Activated CD8-positive, alpha-beta T cell treated with anti-CD3 and anti-CD28 coated beads, Interleukin-2, amount 10 ng/mL, durations not matched to agents 7 days and 5 days (primary cell): Measurements from ENCODE around the gene RNF41. TPM values are rescaled to one million over a fixed set of nuclear protein-coding genes. Genes with fewer than 3 reads are reported as not detected.

ENCODE experiments used
- ATAC-seq: fragments of 150-1000 bp; cut with Tn5 transposase; one replicate; pipeline ENCODE4 v1.10.0; 2021; ENCODE audit warnings: moderate library complexity
- CTCF ChIA-PET: fragments of 350-600 bp; sonication (Branson Sonifier 250); formaldehyde crosslinking; loops from one replicate; lab custom pipeline; 2021; ENCODE audit warnings: antibody characterized with exemption; lab: Charles Lee
- POLR2A ChIA-PET: fragments of 350-600 bp; sonication (Branson Sonifier 250); formaldehyde crosslinking; loops from one replicate; lab custom pipeline; 2021; ENCODE audit warnings: antibody characterized with exemption; lab: Charles Lee
- DNase-seq: peaks from one replicate; pipeline ENCODE4 v3.0.0-alpha.2; 2020
- H3K27ac Mint-ChIP-seq: one replicate; pipeline ENCODE4 v1.8.0; 2021; ENCODE audit warnings: mild to moderate bottlenecking, mixed read lengths
- H3K27me3 Mint-ChIP-seq: one replicate; pipeline ENCODE4 v1.8.0; 2021; ENCODE audit warnings: low read depth, mixed read lengths
- H3K36me3 Mint-ChIP-seq: one replicate; pipeline ENCODE4 v1.8.0; 2021; ENCODE audit warnings: low read depth, mixed read lengths
- H3K4me1 Mint-ChIP-seq: one replicate; pipeline ENCODE4 v1.8.0; 2021; ENCODE audit warnings: low read depth, mixed read lengths
- H3K4me3 Mint-ChIP-seq: one replicate; pipeline ENCODE4 v1.8.0; 2021; ENCODE audit warnings: mild to moderate bottlenecking, mixed read lengths
- H3K9me3 Mint-ChIP-seq: one replicate; pipeline ENCODE4 v1.8.0; 2022; ENCODE audit warnings: mixed read lengths; ENCODE audit not compliant: insufficient read depth
- total RNA-seq, 2 experiments: library from RNA; stranded (reverse); gene quantifications; one replicate each; pipeline ENCODE4 v1.2.3, GENCODE V29; 2021

Gene RNF41
- total RNA-seq, 2 experiments from 2014 or later, result 27.9 to 32.9 TPM

DNA sequence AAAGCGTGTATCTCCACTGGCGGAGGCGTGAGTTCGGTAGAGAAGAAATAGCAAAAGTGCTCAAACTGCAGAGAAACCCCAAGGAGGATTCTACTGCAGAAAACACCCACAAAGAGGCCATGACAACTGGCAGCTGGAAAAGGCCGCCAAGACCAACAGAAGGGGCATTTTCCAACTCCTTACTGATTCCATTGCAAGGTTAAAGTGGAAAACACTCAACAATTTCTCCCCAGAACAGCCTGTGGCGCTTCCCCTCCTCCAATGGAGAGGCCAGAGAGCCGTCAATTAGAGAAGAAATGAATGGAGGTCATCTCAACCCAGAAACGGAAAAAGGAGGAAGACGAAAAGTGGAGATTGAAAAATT, 37.1 kb upstream of the RNF41 start:
- POLR2A ChIA-PET, result interaction anchor here (1.1 to 1.9 kb wide), 3 partner anchors 32 to 140 kb away, joined by 3 to 7 read pairs (median 4); partner anchors contain the start of genes CNPY2 and ZC3H10
- peaks cover 20% of the 10 kb centered on the region for H3K4me1 Mint-ChIP-seq
- DNase-seq, result no peak
- peak overlapping the region; percentile 86 for H3K4me3 Mint-ChIP-seq
- H3K9me3 Mint-ChIP-seq, result no peaks in the 10 kb centered on the region
- H3K27ac Mint-ChIP-seq, result peak overlapping the region; percentile 83
- no peaks in the 10 kb centered on the region for H3K27me3 Mint-ChIP-seq
- peaks cover 16% of the 10 kb centered on the region for H3K36me3 Mint-ChIP-seq
- CTCF ChIA-PET, result interaction anchor here (1.0 to 2.9 kb wide), 16 partner anchors 9 to 205 kb away, joined by 3 to 18 read pairs (median 6); partner anchors contain the start of genes CNPY2, COQ10A, RNF41 and SMARCC2
- no peak for ATAC-seq

DNA sequence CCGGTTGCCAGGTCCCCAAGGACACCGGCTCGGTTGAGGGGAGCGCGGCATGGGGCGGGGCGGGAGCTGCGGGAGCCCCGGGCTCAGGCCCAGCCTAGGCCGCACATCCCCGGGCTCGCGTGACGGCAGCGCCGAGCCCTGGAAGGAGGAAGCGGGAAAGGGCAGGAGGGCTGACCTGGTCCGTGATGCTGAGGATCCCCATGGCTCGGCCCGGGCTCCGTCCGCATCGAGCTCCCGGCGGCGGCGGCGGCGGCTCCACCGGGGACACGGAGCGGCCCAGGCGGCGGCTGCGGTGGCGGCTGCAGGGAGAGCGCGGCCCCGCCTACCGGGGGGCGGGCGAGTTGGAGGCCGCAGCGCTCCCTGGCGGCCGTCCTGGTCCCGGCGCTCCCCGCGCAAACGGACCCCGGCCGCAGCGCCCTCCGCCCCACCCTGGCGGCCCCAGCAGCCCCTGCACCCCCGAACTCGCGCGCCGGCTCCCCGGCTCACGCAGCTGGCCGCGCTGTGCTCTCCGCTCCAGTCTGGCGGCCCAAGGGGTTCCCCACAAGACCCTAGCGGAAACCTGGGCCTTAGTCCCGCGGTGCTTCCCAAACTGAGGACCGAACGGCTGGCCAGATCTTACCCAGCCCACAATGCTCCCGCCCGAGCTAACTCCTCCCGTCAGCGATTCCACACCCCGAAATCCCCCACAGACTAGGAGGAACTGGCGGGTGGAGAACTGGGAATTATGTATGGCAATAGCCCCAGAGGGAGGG, 36.5 kb upstream of the RNF41 start, which contains the start of gene ANKRD52:
TSS of gene ANKRD52 (minus strand) at position 317 of the 752 bp plus-strand sequence. CDS start at position 202, 115 bp downstream.
- H3K27ac Mint-ChIP-seq, result peak within 1 kb of the TSS; percentile 83
- peak; percentile 81 for DNase-seq
- H3K36me3 Mint-ChIP-seq, result peaks cover 21% of the 10 kb centered on the region
- ChIA-PET POLR2A (interaction anchor here (0.7 to 1.9 kb wide), 6 partner anchors 18 to 140 kb away, joined by 3 to 7 read pairs (median 4); partner anchors contain the start of genes CNPY2, RNF41 and ZC3H10), CTCF (interaction anchor here (0.6 to 2.9 kb wide), 26 partner anchors 9 to 205 kb away, joined by 3 to 18 read pairs (median 4); partner anchors contain the start of genes CNPY2, COQ10A, RNF41 and SMARCC2)
- H3K9me3 Mint-ChIP-seq, result no peaks in the 10 kb centered on the region
- ATAC-seq, result peak; percentile 96
- peak within 1 kb of the TSS; percentile 86 for H3K4me3 Mint-ChIP-seq
- H3K27me3 Mint-ChIP-seq, result no peaks in the 10 kb centered on the region
- peaks cover 20% of the 10 kb centered on the region for H3K4me1 Mint-ChIP-seq

GRCh38 chr12:56257491-56258067, 35.9 kb upstream of the RNF41 start:
- H3K4me1 Mint-ChIP-seq, result peaks cover 20% of the 10 kb centered on the region
- H3K27ac Mint-ChIP-seq, result peak overlapping the region; percentile 75
- DNase-seq, result peak; percentile 26
- H3K4me3 Mint-ChIP-seq, result peak overlapping the region; percentile 83
- ChIA-PET POLR2A (interaction anchor here (0.7 to 1.3 kb wide), 6 partner anchors 9 to 79 kb away, joined by 3 to 7 read pairs (median 3); partner anchors contain the start of gene RNF41), CTCF (interaction anchor here (0.6 to 3.0 kb wide), 24 partner anchors 9 to 206 kb away, joined by 3 to 18 read pairs (median 4); partner anchors contain the start of genes CNPY2, COQ10A, RNF41 and SMARCC2)
- peak; percentile 25 for ATAC-seq
- H3K9me3 Mint-ChIP-seq, result no peaks in the 10 kb centered on the region
- H3K36me3 Mint-ChIP-seq, result peaks cover 28% of the 10 kb centered on the region
- H3K27me3 Mint-ChIP-seq, result no peaks in the 10 kb centered on the region

DNA sequence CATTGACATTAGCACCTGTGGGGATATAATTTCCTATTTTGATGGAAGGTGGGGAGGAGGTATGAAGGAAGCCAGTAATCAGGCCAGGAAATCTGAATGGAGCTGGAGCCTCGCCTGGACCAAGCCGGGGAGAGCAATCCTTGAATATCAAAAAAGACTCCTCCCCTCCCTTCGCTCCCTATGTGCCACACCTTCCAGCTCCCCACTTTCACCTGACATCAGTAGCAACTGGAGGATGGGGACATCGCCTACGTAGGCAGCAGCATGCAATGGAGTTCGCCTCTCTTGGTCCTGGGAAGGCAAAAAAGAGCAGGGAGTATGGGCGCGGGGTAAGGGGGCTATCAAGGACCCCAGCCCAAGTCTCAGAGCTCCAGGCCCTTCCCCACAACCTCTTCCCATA, 35.3 kb upstream of the RNF41 start:
- Mint-ChIP-seq H3K4me1 (peaks cover 20% of the 10 kb centered on the region), H3K9me3 (no peaks in the 10 kb centered on the region), H3K4me3 (peak overlapping the region; percentile 83), H3K36me3 (peaks cover 31% of the 10 kb centered on the region), H3K27ac (peak overlapping the region; percentile 61), H3K27me3 (no peaks in the 10 kb centered on the region)
- DNase-seq (no peak), ATAC-seq (no peak)
- ChIA-PET POLR2A (interaction anchor here (1.0 to 1.3 kb wide), 2 partner anchors 9 to 67 kb away, joined by 3 to 7 read pairs; no protein-coding TSS in a partner anchor), CTCF (interaction anchor here (0.8 to 3.0 kb wide), 6 partner anchors 10 to 137 kb away, joined by 3 to 11 read pairs (median 9); partner anchors contain the start of genes COQ10A, RNF41 and SMARCC2)

- no peaks in the 10 kb centered on the region for H3K27me3 Mint-ChIP-seq
- H3K36me3 Mint-ChIP-seq, result peaks cover 36% of the 10 kb centered on the region
- ChIA-PET CTCF (interaction anchor here (0.8 to 3.0 kb wide), 5 partner anchors 10 to 137 kb away, joined by 3 to 11 read pairs (median 9); partner anchors contain the start of genes COQ10A and RNF41), POLR2A (interaction anchor here (1.0 to 1.3 kb wide), 2 partner anchors 10 to 67 kb away, joined by 3 to 7 read pairs; no protein-coding TSS in a partner anchor)
- no peak for DNase-seq
- peaks cover 20% of the 10 kb centered on the region for H3K4me1 Mint-ChIP-seq
- peak overlapping the region; percentile 83 for H3K4me3 Mint-ChIP-seq
- H3K27ac Mint-ChIP-seq, result peak overlapping the region; percentile 61
- H3K9me3 Mint-ChIP-seq, result no peaks in the 10 kb centered on the region
- no peak for ATAC-seq
Observed at GRCh38 chr12:56256326-56256960, 34.7 kb upstream of the RNF41 start.

- Mint-ChIP-seq H3K36me3 (peaks cover 36% of the 10 kb centered on the region), H3K4me1 (peaks cover 20% of the 10 kb centered on the region), H3K27ac (no peak overlapping the region), H3K9me3 (no peaks in the 10 kb centered on the region), H3K4me3 (no peak overlapping the region), H3K27me3 (no peaks in the 10 kb centered on the region)
- CTCF ChIA-PET, result interaction anchor here (1.9 to 3.0 kb wide), 2 partner anchors 11 to 34 kb away, joined by 9 to 11 read pairs; partner anchors contain the start of genes COQ10A and RNF41
- ATAC-seq, result no peak
- POLR2A ChIA-PET, result no interaction called here
- DNase-seq, result no peak
Observed at GRCh38 chr12:56255671-56256070, 33.9 kb upstream of the RNF41 start.

DNA sequence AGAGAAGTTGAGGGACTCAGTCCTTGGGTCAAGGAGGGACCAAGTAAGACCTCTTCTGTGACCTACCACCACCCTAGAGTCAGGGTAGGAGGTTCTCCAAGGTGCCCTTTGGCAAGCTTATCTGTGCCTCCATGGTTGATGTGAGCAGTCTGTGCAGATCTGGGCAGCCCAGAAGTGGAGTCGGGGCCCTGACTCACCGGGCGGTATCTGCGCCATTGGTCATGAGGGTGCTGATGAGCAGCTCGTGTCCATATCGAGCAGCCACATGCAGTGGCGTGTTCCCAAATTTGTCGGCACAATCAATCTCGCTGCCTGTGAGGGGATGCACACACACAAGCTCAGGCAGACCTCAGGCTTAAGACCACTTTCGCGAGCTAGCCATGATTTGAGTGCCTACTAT, 31.4 kb upstream of the RNF41 start:
- Mint-ChIP-seq H3K36me3 (peaks cover 40% of the 10 kb centered on the region), H3K27ac (no peak overlapping the region), H3K27me3 (no peaks in the 10 kb centered on the region), H3K9me3 (no peaks in the 10 kb centered on the region), H3K4me1 (peaks cover 14% of the 10 kb centered on the region), H3K4me3 (no peak overlapping the region)
- ChIA-PET CTCF (interaction anchor here (1.0 to 1.2 kb wide), 3 partner anchors 40 to 257 kb away, joined by 3 read pairs; no protein-coding TSS in a partner anchor), POLR2A (interaction anchor here (1.0 kb wide), 1 partner anchor 94 kb away, joined by 3 read pairs; no protein-coding TSS in a partner anchor)
- DNase-seq, result no peak
- no peak for ATAC-seq

- Mint-ChIP-seq H3K4me1 (peaks cover 14% of the 10 kb centered on the region), H3K36me3 (peaks cover 43% of the 10 kb centered on the region), H3K4me3 (no peak overlapping the region), H3K9me3 (no peaks in the 10 kb centered on the region), H3K27ac (no peak overlapping the region), H3K27me3 (no peaks in the 10 kb centered on the region)
- ATAC-seq (no peak), DNase-seq (no peak)
- POLR2A ChIA-PET, result no interaction called here
- CTCF ChIA-PET, result interaction anchor here (1.0 to 1.2 kb wide), 2 partner anchors 39 to 257 kb away, joined by 3 read pairs; no protein-coding TSS in a partner anchor
Observed at GRCh38 chr12:56252649-56253048, 30.9 kb upstream of the RNF41 start.

DNA sequence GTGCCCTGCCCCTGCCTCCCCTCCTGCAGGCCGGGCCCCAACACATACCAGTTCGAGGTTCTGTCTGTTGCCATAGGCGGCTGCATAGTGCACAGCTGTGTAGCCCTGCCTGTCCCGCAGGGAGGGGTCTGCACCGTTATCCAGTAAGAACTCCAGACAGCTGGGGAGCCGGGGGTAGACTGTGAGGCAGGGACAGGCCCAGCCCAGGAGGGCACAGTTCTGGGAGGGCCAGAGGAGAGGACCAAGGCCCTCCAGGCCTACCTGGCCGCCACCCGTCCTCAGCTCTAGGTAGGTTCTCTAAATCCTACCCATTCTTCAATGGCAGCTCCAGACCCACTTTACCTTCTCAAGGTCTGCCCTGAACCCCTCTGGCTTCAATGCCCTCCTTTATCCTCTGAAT, 27.0 kb upstream of the RNF41 start:
- Mint-ChIP-seq H3K27ac (no peak overlapping the region), H3K27me3 (no peaks in the 10 kb centered on the region), H3K4me1 (no peaks in the 10 kb centered on the region), H3K36me3 (peaks cover 54% of the 10 kb centered on the region), H3K9me3 (no peaks in the 10 kb centered on the region), H3K4me3 (no peak overlapping the region)
- no peak for DNase-seq
- no peak for ATAC-seq
- POLR2A ChIA-PET, result interaction anchor here (0.6 kb wide), 1 partner anchor 559 kb away, joined by 3 read pairs; no protein-coding TSS in a partner anchor
- CTCF ChIA-PET, result interaction anchor here (1.6 kb wide), 1 partner anchor 10 kb away, joined by 3 read pairs; the partner anchor contains the start of gene ANKRD52

GRCh38 chr12:56247923-56248322, 26.2 kb upstream of the RNF41 start:
- no peaks in the 10 kb centered on the region for H3K4me1 Mint-ChIP-seq
- peaks cover 46% of the 10 kb centered on the region for H3K36me3 Mint-ChIP-seq
- CTCF ChIA-PET, result no interaction called here
- POLR2A ChIA-PET, result interaction anchor here (1.0 kb wide), 1 partner anchor 79 kb away, joined by 3 read pairs; no protein-coding TSS in a partner anchor
- no peak overlapping the region for H3K4me3 Mint-ChIP-seq
- ATAC-seq, result no peak
- no peaks in the 10 kb centered on the region for H3K9me3 Mint-ChIP-seq
- no peaks in the 10 kb centered on the region for H3K27me3 Mint-ChIP-seq
- no peak overlapping the region for H3K27ac Mint-ChIP-seq
- DNase-seq, result no peak
